Measurements from ENCODE around the gene TNFSF13B.

The TNFSF13B gene

DNA sequence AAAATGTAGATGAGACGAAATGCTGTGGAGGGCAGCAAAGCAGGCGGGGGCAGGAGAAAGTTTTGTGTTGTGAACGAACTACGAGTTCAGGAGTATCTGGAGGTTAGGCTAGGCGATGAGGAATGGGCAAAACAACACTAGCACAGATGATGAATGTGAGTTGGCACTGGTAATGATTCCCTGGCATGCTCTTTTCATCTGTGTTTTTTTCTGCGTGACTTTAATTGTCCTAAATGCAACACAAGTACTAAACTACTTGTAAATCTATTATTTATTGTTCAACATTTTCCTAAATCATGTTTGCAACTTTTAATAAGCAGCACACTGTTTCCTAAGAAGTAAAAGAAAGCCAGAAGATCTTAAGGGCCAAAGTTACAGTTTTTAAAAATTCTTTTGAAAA is 19.2 kb downstream of the TNFSF13B start:
- Histone ChIP-seq H2AFZ (ENCODE audit: low read depth, low read length, severe bottlenecking) (no peak overlapping the region), H3K9me2 (replicated peaks; ENCODE audit: insufficient read depth, low read length) (no peaks in the 10 kb centered on the region), H3K27me3 (ENCODE audit: low read length) (no peaks in the 10 kb centered on the region), H3K4me3 (ENCODE audit: insufficient read depth, low read length, poor library complexity, severe bottlenecking) (no peak overlapping the region), H3K9ac (ENCODE audit: low read length) (no peak overlapping the region), H3K36me3 (ENCODE audit: low read length) (no peaks in the 10 kb centered on the region), H3K9me3 (ENCODE audit: insufficient read depth, low read length) (no peaks in the 10 kb centered on the region), H3K27ac (ENCODE audit: low read depth, low read length) (no peak overlapping the region), H3K79me2 (ENCODE audit: insufficient read depth, low read length) (no peaks in the 10 kb centered on the region), H3F3A (ENCODE audit: insufficient read depth) (no peaks in the 10 kb centered on the region), H3K4me2 (ENCODE audit: low read depth, low read length, poor library complexity, severe bottlenecking) (no peak overlapping the region), H4K20me1 (ENCODE audit: low read depth, low read length) (no peaks in the 10 kb centered on the region)
- no peak for TF ChIP-seq EZH2phosphoT487 (conservative IDR thresholded peaks at IDR 0.05; ENCODE audit: low read length)
- TF ChIP-seq, protein P1, sequence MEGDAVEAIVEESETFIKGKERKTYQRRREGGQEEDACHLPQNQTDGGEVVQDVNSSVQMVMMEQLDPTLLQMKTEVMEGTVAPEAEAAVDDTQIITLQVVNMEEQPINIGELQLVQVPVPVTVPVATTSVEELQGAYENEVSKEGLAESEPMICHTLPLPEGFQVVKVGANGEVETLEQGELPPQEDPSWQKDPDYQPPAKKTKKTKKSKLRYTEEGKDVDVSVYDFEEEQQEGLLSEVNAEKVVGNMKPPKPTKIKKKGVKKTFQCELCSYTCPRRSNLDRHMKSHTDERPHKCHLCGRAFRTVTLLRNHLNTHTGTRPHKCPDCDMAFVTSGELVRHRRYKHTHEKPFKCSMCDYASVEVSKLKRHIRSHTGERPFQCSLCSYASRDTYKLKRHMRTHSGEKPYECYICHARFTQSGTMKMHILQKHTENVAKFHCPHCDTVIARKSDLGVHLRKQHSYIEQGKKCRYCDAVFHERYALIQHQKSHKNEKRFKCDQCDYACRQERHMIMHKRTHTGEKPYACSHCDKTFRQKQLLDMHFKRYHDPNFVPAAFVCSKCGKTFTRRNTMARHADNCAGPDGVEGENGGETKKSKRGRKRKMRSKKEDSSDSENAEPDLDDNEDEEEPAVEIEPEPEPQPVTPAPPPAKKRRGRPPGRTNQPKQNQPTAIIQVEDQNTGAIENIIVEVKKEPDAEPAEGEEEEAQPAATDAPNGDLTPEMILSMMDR (IDR thresholded peaks at IDR 0.05; ENCODE audit: insufficient read depth, low read length, poor library complexity, severe bottlenecking): no peak

DNA sequence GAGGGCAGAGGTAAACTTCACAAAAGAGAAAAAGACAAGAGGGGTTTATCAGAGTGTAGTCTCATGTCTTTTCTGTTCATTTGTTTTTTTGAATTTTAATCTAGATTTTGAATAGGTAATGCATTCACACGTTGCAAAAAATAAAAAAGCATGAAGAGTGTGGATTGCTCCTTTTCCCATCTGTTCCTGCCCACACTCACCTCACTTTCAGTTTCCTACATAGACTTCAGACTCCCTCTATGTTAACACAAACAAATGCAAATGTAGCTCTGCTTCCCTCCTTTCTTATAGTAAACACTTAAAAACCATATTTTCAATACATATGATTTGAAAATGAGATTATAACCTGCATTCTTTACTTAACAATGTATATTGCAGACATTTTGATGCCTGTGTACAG is 20.3 kb downstream of the TNFSF13B start:
- Histone ChIP-seq H3K9me3 (ENCODE audit: insufficient read depth, low read length) (no peaks in the 10 kb centered on the region), H4K20me1 (ENCODE audit: low read depth, low read length) (no peaks in the 10 kb centered on the region), H3K4me2 (ENCODE audit: low read depth, low read length, poor library complexity, severe bottlenecking) (no peak overlapping the region), H3K9ac (ENCODE audit: low read length) (no peak overlapping the region), H3K79me2 (ENCODE audit: insufficient read depth, low read length) (no peaks in the 10 kb centered on the region), H3K27ac (ENCODE audit: low read depth, low read length) (no peak overlapping the region), H3K36me3 (ENCODE audit: low read length) (no peaks in the 10 kb centered on the region), H3K4me3 (ENCODE audit: insufficient read depth, low read length, poor library complexity, severe bottlenecking) (no peak overlapping the region), H3K27me3 (ENCODE audit: low read length) (no peaks in the 10 kb centered on the region), H3F3A (ENCODE audit: insufficient read depth) (no peaks in the 10 kb centered on the region), H3K9me2 (replicated peaks; ENCODE audit: insufficient read depth, low read length) (no peaks in the 10 kb centered on the region), H2AFZ (ENCODE audit: low read depth, low read length, severe bottlenecking) (no peak overlapping the region)
- TF ChIP-seq, protein P1 (IDR thresholded peaks at IDR 0.05; ENCODE audit: insufficient read depth, low read length, poor library complexity, severe bottlenecking): no peak
- TF ChIP-seq EZH2phosphoT487 (conservative IDR thresholded peaks at IDR 0.05; ENCODE audit: low read length): no peak

DNA sequence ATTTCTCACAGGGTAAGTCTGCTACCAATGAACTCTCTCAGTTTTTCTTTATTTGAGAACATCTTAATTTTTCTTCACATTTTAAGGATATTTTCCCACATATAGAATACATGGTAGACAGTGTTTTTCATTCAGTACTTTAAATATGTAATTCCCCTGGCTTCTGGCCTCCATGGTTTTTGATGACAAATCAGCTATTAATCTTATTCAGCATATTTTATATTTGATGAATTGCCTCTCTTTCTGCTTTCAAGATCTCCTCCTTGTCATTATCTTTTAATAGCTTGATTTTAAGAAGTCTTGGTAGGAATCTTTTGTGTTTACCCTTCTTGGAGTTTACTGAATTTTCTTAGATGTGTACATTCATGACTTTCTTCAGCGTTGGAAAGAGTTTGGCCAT is 27.6 kb downstream of the TNFSF13B start:
- TF ChIP-seq, protein P1 (IDR thresholded peaks at IDR 0.05; ENCODE audit: insufficient read depth, low read length, poor library complexity, severe bottlenecking): no peak
- TF ChIP-seq EZH2phosphoT487 (conservative IDR thresholded peaks at IDR 0.05; ENCODE audit: low read length): no peak
- Histone ChIP-seq H3K9ac (ENCODE audit: low read length) (no peak overlapping the region), H3K4me3 (ENCODE audit: insufficient read depth, low read length, poor library complexity, severe bottlenecking) (no peak overlapping the region), H3K4me2 (ENCODE audit: low read depth, low read length, poor library complexity, severe bottlenecking) (no peak overlapping the region), H3K27ac (ENCODE audit: low read depth, low read length) (no peak overlapping the region), H2AFZ (ENCODE audit: low read depth, low read length, severe bottlenecking) (no peak overlapping the region), H3K36me3 (ENCODE audit: low read length) (no peaks in the 10 kb centered on the region), H3K9me3 (ENCODE audit: insufficient read depth, low read length) (no peaks in the 10 kb centered on the region), H3K9me2 (replicated peaks; ENCODE audit: insufficient read depth, low read length) (no peaks in the 10 kb centered on the region), H4K20me1 (ENCODE audit: low read depth, low read length) (no peaks in the 10 kb centered on the region), H3K27me3 (ENCODE audit: low read length) (no peaks in the 10 kb centered on the region), H3F3A (ENCODE audit: insufficient read depth) (no peaks in the 10 kb centered on the region), H3K79me2 (ENCODE audit: insufficient read depth, low read length) (no peaks in the 10 kb centered on the region)

Measured in SU-DHL-6 (cell line).